Endothelial cell of umbilical vein (primary cell): ENCODE data around the gene SMIM33. TPM values are rescaled to one million over a fixed set of nuclear protein-coding genes. Genes with fewer than 3 reads are reported as not detected.

Experiments
- BruUV-seq: library from RNA; stranded (reverse); fragments of 400-500 nt; replicated peaks from 2 replicates; lab custom pipeline; 2021; lab: Mats Ljungman, UMichigan
- CTCF ChIA-PET: fragments of 300-600, 350-600 bp; sonication (Branson Sonifier 250); formaldehyde crosslinking; loops from one replicate; lab custom pipeline; 2021; ENCODE audit warnings: antibody characterized with exemption, inconsistent platforms; lab: Charles Lee
- POLR2A ChIA-PET: fragments of 300-600, 350-600 bp; sonication (Branson Sonifier 250); formaldehyde crosslinking; loops from one replicate; lab custom pipeline; 2021; ENCODE audit warnings: antibody characterized with exemption, inconsistent platforms; lab: Charles Lee
- DNase-seq: peaks from one replicate; pipeline ENCODE4 v3.0.0-alpha.2; 2011; ENCODE audit warnings: low read depth, low spot score
- FAIRE-seq: peaks from 2 replicates; lab custom pipeline; 2011; peaks lifted over from hg19 to GRCh38; lab: Jason Lieb, UNC
- H2AFZ ChIP-seq: 2 replicates; pipeline ENCODE4 v1.6.0; 2012; ENCODE audit warnings: low read depth, low read length, control low read depth, inconsistent platforms
- H3K27ac ChIP-seq: 2 replicates; pipeline ENCODE4 v1.5.1; 2011; ENCODE audit warnings: low read depth, mild to moderate bottlenecking, control low read depth, low read length, moderate library complexity; ENCODE audit not compliant: insufficient read depth
- H3K27me3 ChIP-seq, 2 experiments: 2 replicates each; pipeline versions ENCODE4 v1.6.0 to v1.6.1; 2011; ENCODE audit warnings: low read length in 2 of 2, mixed read lengths in 1 of 2; ENCODE audit not compliant: control insufficient read depth in 2 of 2, insufficient read depth in 2 of 2
- H3K36me3 ChIP-seq, 2 experiments: 2 replicates in 1 of 2; 3 replicates in 1 of 2; pipeline ENCODE4 v1.5.1; 2011; ENCODE audit warnings: low read length in 2 of 2, mild to moderate bottlenecking in 1 of 2, moderate library complexity in 1 of 2; ENCODE audit not compliant: control insufficient read depth in 2 of 2, insufficient read depth in 2 of 2; ENCODE audit errors: extremely low read depth in 1 of 2
- H3K4me1 ChIP-seq: 3 replicates; pipeline ENCODE4 v1.5.1; 2011; ENCODE audit warnings: mild to moderate bottlenecking, low read length; ENCODE audit not compliant: control insufficient read depth, insufficient read depth; ENCODE audit errors: extremely low read depth
- H3K4me2 ChIP-seq: 2 replicates; pipeline ENCODE4 v1.6.1; 2011; ENCODE audit warnings: low read length, control low read depth, mixed read lengths; ENCODE audit not compliant: insufficient read depth
- H3K4me3 ChIP-seq, 3 experiments: fragments of 200-600 bp in 1 of 3; sonication (generic), shearing (Covaris generic) in 1 of 3; replicated peaks in 1 of 3; 2 replicates each; pipeline ENCODE4 v1.5.1; 2011 to 2016; ENCODE audit warnings: control low read depth in 3 of 3, low read length in 3 of 3, mild to moderate bottlenecking in 2 of 3, inconsistent platforms in 1 of 3, low read depth in 1 of 3, moderate library complexity in 1 of 3; ENCODE audit not compliant: insufficient read depth in 1 of 3
- H3K79me2 ChIP-seq: 2 replicates; pipeline ENCODE4 v1.6.0; 2012; ENCODE audit warnings: low read length, inconsistent platforms; ENCODE audit not compliant: control insufficient read depth, insufficient read depth
- H3K9ac ChIP-seq: replicated peaks from 2 replicates; pipeline ENCODE3; 2011; ENCODE audit warnings: low read length, control low read depth; ENCODE audit not compliant: insufficient read depth; ENCODE audit errors: extremely low read depth
- H3K9me1 ChIP-seq: replicated peaks from 3 replicates; pipeline ENCODE4 v1.6.0; 2011; ENCODE audit warnings: mild to moderate bottlenecking, low read length; ENCODE audit not compliant: control insufficient read depth, insufficient read depth; ENCODE audit errors: extremely low read depth
- H3K9me3 ChIP-seq: replicated peaks from 2 replicates; pipeline ENCODE4 v1.5.1; 2012; ENCODE audit warnings: low read length, inconsistent platforms; ENCODE audit not compliant: control insufficient read depth, insufficient read depth
- H4K20me1 ChIP-seq: replicated peaks from 2 replicates; pipeline ENCODE3; 2011; ENCODE audit warnings: mild to moderate bottlenecking, low read length; ENCODE audit not compliant: control insufficient read depth, insufficient read depth; ENCODE audit errors: extremely low read depth
- CTCF ChIP-seq, 2 donors: IDR thresholded peaks; 1 replicate in 1 of 2; 2 replicates in 1 of 2; pipeline ENCODE4 v1.5.1; 2011; ENCODE audit warnings: low read length in 2 of 2, mild to moderate bottlenecking in 2 of 2, moderate library complexity in 2 of 2, control low read depth in 1 of 2, inconsistent platforms in 1 of 2, low read depth in 1 of 2; ENCODE audit not compliant: insufficient read depth in 1 of 2; ENCODE audit errors: extremely low read depth in 1 of 2
- EZH2 ChIP-seq: IDR thresholded peaks from 2 replicates; pipeline ENCODE4 v1.6.1; 2012; ENCODE audit warnings: borderline replicate concordance, low read depth, mild to moderate bottlenecking, moderate library complexity, low read length, inconsistent platforms; ENCODE audit not compliant: severe bottlenecking
- FOS ChIP-seq: IDR thresholded peaks from 2 replicates; pipeline ENCODE4 v1.6.1; 2011; ENCODE audit warnings: mild to moderate bottlenecking, low read length, moderate library complexity, borderline replicate concordance; ENCODE audit not compliant: insufficient read depth
- GATA2 ChIP-seq: IDR thresholded peaks from 2 replicates; pipeline ENCODE4 v1.7.0; 2011; ENCODE audit warnings: low read depth, mild to moderate bottlenecking, moderate library complexity, mixed read lengths, low read length; ENCODE audit not compliant: insufficient read length, insufficient read depth
- JUN ChIP-seq: IDR thresholded peaks from 2 replicates; pipeline ENCODE4 v1.6.1; 2011; ENCODE audit warnings: borderline replicate concordance, low read depth; ENCODE audit not compliant: insufficient read length, insufficient read depth
- MAX ChIP-seq: IDR thresholded peaks from 2 replicates; pipeline ENCODE4 v1.6.1; 2011; ENCODE audit not compliant: insufficient read depth, insufficient read length
- MYC ChIP-seq: IDR thresholded peaks from one replicate; pipeline ENCODE4 v1.6.1; 2011; ENCODE audit warnings: mild to moderate bottlenecking, low read depth, low read length
- POLR2A ChIP-seq: IDR thresholded peaks from 2 replicates; pipeline ENCODE4 v1.6.1; 2012; ENCODE audit warnings: low read depth, mild to moderate bottlenecking, control low read depth, low read length
- POLR2AphosphoS5 ChIP-seq: IDR thresholded peaks from 2 replicates; pipeline ENCODE4 v1.6.1; 2012; ENCODE audit warnings: low read depth, mild to moderate bottlenecking, control low read depth, low read length, moderate library complexity; ENCODE audit not compliant: insufficient read depth
- dilution Hi-C: fragments of 300-500 bp; cut with MboI; formaldehyde crosslinking; loops from one replicate; pipeline ENCODE4 v1.15.0; 2019; ENCODE audit warnings: low sequenced_read_pairs; ENCODE audit not compliant: extremely low pct_ligation_motif_present
- intact Hi-C: fragments of 100-400 bp; cut with micrococcal nuclease; formaldehyde crosslinking; loops from one replicate; pipeline ENCODE4 v1.10.0; 2022
- polyA plus RNA-seq, 4 experiments: library from polyadenylated mRNA; depleted of rRNA in 3 of 4; stranded (reverse) in 3 of 4; unstranded in 1 of 4; fragments of >200 nt; gene quantifications; 2 replicates each; pipeline versions ENCODE4 v1.2.1 to v1.2.3, GENCODE V29; 2011 to 2012; ENCODE audit warnings: missing spikeins in 1 of 4
- total RNA-seq: library from RNA; stranded (reverse); gene quantifications from 2 replicates; pipeline ENCODE4 v1.2.3, GENCODE V29; 2021

The SMIM33 gene
- total and polyA plus RNA-seq, 2 donors (not counting 3 experiments of a cell fraction or from before 2014, with no cell fraction given) = not detected

DNA sequence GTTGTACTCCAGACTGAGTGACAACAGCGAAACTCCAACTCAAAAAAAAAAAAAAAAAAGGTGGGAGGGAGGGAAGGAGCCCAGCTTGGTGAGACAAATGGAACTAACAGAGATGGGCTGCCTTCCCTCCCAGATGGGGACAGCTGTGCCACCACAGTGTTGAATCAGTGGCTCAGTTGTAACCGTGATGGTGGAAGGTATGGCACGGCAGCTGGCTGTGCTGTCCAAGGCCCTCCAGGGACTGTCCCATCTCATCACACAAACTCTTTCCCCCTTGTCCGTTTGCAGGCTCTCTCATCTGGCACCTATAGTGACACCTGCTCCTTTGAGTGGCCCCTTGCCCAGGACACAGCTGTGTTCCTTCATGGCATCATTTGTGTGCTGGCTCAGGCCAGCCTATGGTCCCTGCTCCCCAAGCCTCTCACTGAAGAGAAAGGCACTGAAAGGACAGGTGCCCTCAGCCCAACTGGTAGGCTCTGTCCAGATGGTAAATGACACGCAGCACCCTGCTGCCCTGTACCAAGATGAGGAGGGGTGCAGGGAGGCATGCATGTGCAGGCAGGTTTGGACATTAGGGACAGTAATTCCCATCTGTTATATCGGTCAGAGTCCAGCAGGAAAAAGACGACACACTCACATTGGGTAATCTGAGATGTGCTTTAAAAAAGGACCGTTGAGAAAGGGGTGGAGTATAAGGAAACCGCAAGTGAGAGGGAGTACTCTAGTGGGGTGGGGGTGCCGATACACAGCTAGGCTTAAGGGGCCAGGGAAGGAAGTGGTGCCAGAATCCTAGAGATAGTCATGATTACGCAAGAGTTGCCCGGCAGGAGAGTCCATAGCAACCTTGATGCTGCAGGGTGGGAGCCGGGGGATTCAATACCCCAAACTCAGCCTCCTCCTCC lies 4.3 kb downstream of the SMIM33 start:
- Histone ChIP-seq H3K9ac (no peak overlapping the region), H3K27me3 (no peaks in the 10 kb centered on the region), H3K27ac (no peak overlapping the region), H4K20me1 (no peaks in the 10 kb centered on the region), H3K79me2 (no peaks in the 10 kb centered on the region), H3K9me1 (no peaks in the 10 kb centered on the region), H3K4me3 (no peak overlapping the region), H3K4me2 (no peak overlapping the region), H3K36me3 (peaks cover 4 to 26% of the 10 kb centered on the region in 2 experiments), H2AFZ (no peak overlapping the region), H3K4me1 (peaks cover 18% of the 10 kb centered on the region), H3K9me3 (no peaks in the 10 kb centered on the region)
- dilution Hi-C loops = no loop called here
- ChIA-PET CTCF (interaction anchor here (1.8 to 2.0 kb wide), 2 partner anchors 37 to 38 kb away, joined by 6 to 16 read pairs; no protein-coding TSS in a partner anchor), POLR2A (interaction anchor here (0.7 kb wide), 1 partner anchor 23 kb away, joined by 4 read pairs; no protein-coding TSS in a partner anchor)
- no peak for FAIRE-seq
- intact Hi-C loops = no loop called here
- TF ChIP-seq MYC = no peak
- no peak for TF ChIP-seq GATA2
- no peak for TF ChIP-seq POLR2AphosphoS5
- TF ChIP-seq POLR2A = no peak
- no peak for TF ChIP-seq EZH2
- TF ChIP-seq JUN = no peak
- no peak for TF ChIP-seq MAX
- TF ChIP-seq CTCF (IDR thresholded peaks at IDR 0.05; ENCODE audit: extremely low read depth in 1 of 2, insufficient read depth in 1 of 2, low read depth in 1 of 2, low read length in 2 of 2) = no peak
- TF ChIP-seq FOS = no peak
- BruUV-seq = no TSS peak
- DNase-seq = no peak
